LHCN-M2 (cell line): Measurements from ENCODE around the gene FAM187B. TPM values are rescaled to one million over a fixed set of nuclear protein-coding genes. Genes with fewer than 3 reads are reported as not detected.
"Not testable (repeated sequence)": the region's sequence is repeated elsewhere in the genome, so short reads cannot be mapped to it uniquely, and the experiment has no call there.

Source experiments
- DNase-seq: peaks from one replicate; pipeline ENCODE4 v3.0.0-alpha.2; 2012; ENCODE audit warnings: low read depth
- total RNA-seq: library from RNA; depleted of rRNA; stranded (reverse); fragments of >200 nt; gene quantifications from 2 replicates; pipeline ENCODE4 v1.2.3, GENCODE V29; 2014

Gene FAM187B
- total RNA-seq, 1 experiment from 2014 or later = not detected

DNA sequence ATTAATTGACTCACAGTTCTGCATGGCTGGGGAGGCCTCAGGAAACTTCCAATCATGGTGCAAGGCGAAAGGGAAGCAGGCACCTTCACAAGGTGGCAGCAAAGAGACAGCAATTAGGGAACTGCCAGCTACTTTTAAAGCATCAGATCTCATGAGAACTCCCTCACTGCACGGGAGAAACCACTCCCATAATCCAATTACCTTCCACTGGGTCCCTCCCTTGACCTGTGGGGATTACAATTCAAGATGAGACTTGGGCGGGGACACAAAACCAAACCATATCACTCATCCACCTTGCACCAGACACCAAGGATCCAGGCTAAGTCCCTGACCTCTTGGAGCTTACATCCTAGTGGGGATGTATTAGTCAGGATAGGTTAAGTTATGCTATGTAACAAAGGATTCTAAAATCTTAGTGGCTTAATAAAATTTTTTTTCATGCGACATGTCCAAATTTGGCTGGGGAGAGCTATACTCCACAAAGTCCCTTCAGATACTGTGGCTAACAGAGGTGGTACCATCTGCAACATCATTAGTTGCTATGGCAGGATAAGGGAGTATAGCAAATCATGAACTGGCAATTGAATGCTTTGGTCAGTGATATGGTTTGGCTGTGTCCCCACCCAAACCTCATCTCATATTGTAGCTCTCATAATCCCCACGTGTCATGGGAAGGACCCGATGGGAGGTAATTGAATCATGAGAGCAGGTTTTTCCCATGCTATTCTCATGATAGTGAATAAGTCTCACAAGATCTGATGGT lies 8.3 kb upstream of the FAM187B start:
- no peak for DNase-seq

DNA sequence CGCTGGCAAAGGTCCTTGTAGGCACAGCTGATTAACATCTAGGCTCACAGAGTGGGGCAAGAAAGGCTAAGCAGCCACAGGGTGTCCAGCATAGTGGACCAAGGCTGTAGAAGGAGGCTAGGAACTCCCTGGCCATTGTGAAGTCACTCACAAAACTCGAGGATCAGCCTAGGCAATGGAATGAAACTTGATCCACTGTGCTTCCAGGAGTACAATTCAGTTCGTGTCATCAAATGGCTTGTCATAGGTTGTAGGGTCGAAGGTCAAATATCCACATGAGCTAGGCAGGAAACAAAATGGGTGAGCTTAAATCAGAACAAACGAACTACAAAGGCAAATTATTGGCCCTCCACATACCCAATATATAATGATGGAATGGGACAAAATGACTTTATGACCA lies 4.4 kb upstream of the FAM187B start:
- no peak for DNase-seq

DNA sequence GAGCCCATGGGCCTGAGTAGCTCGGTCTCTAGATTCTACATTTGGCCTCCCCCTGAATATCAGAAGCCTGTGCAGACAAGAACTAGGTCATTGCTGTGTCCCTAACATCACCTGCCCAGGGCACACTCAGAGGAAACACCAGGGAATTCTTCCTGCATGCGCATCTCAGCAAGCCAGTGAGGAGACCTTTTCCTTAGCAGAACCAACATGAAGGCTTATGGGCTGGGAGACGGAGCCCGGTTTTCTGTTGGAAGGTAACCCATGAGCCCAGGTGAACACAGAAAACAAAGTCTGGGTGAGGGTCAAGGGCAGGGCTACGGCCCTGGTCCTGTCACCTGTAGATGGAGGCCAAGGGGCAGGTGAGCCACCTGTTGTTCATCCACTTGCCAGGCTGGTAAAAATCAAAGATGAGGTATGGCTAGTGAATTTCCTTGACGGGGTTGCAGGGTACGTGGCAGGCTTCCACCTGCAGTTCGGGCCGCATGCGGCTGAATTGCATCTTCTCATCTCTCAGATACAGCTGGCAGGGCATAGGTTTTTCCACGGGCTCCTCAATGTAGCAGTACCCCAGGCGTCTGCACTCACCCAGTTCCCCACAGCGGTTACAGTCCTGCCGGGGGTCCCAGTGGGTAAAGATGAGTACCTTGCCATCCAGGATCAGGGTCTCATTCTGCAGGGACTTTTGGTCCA lies 3.6 kb upstream of the FAM187B start:
- no peak for DNase-seq

DNA sequence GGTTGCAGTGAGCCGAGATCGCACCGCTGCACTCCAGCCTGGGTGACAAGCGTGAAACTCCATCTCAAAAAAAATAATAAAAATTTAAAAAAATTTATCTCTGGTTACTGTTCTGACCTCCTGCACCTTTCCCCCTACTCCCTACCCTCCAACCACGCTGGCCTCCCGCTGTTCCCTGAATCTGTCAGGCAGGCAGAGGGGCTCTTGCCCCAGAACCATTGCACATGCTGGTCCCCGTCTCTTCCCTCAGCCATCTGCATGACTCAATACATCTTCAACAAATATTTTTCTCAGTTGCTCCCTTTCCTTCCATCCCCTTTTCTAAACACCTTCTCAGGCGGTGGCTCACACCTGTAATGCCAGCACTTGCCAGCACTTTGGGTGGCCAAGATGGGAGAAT lies 1.1 kb upstream of the FAM187B start:
- no peak for DNase-seq

DNA sequence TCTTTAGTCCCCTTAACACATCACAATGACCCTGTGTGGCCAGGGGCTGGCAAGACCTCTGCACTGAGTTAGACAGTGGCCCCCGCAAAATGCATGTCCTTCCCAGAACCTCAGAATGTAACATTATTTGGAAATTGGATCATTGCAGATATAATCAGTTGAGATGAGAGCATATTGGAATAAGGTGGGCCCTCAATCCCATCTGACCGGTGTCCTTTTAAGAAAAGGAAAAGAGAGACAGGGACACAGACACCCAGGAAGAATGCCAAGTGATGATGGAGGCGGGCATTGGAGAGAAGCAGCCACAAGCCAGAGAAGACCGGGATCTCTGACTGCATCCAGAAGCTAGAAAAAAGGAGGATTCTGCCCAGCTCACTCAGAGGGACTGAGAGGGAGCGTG lies 1.8 kb downstream of the FAM187B start:
- DNase-seq = no peak

DNA sequence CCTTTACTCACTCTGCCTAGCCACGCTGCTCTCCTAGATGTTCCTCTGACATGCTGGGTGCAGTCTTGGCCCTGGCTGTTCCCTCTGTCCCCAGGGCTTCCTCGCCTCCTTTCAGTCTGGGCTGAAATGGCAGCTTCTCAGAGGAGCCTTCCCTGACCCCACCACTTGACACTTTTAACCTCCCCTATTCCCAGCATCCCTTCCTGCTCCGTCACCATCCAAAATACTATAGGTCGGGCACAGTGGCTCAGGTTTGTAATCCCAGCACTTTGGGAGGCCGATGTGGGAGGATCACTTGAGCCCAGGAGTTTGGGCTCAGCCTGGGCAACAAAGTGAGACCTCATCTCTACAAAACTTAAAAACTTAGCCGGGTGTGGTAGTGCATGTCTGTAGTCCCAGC lies 2.6 kb downstream of the FAM187B start:
- no peak for DNase-seq

DNA sequence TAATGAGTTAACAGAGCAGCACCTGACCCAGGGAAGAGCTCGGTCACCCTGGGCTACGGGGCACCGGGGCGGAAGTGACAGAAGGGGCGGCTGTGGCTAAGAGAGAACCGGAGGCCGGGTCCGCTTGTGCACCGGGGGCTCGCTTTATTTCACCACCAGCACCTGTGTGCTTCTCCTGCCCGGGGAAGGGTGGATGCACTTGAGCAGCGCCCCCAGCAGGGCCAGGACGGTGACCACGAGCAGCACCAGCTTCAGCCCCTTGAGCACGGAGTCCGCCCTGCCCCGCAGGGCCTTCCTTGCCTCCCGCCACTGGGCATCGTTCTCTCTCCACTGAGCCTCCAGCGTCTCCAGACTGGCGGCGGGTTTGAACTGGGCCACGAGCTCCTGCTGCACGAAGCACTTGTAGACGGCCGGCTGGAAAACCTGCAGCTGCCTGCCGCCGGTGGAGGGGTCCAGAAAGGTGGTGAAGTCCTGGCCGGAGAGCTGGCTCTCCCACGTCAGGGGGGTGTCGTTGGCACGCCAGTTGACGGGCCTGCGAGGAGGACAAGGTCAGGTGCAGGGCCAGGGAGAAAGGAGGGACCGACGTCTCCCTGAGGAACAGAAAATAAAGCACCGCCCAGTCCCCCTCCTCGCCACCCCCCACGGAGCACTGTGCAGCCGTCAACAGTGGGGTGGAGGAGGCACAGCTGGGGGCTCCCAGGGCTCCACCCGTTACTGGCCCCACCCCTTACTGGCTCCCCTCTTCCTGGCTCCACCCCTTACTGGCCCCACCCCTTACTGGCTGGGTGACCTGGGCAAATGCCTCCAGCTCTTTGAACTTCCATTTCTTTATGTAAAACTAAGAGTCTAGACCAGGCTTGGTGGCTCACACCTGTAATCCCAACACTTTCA lies 3.6 kb downstream of the FAM187B start:
- DNase-seq = no peak

DNA sequence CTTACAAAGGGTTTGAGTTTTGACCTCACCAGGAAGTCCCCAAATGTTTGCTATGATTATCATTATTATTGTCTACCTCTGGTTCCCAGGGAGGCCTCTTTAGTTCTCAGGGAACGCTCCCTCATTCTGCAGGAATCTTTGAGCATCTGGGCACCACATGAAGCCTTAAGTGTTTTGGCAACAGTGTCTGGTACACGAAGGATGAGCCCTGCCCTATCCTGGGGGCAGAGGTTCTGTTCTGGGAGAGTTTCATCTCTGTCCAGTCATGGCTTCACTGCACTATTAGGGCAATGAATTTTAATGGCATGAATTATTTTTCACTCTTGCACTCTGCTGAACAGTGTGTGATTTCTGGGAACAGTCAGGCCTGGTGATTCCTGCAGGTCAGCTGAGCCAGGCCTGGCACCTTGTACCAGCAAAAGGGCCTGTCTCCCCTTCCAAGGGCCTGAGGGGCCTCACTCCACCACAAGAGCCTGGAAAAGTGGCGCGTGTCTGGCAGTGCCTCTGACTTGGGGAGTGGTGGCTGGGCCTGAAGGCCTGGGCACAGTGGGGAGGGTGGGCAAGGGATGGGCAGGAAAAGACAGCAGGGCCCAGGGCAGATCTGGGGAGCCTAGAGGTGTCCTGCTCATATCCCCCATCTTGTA lies 4.6 kb downstream of the FAM187B start:
- no peak for DNase-seq

DNA sequence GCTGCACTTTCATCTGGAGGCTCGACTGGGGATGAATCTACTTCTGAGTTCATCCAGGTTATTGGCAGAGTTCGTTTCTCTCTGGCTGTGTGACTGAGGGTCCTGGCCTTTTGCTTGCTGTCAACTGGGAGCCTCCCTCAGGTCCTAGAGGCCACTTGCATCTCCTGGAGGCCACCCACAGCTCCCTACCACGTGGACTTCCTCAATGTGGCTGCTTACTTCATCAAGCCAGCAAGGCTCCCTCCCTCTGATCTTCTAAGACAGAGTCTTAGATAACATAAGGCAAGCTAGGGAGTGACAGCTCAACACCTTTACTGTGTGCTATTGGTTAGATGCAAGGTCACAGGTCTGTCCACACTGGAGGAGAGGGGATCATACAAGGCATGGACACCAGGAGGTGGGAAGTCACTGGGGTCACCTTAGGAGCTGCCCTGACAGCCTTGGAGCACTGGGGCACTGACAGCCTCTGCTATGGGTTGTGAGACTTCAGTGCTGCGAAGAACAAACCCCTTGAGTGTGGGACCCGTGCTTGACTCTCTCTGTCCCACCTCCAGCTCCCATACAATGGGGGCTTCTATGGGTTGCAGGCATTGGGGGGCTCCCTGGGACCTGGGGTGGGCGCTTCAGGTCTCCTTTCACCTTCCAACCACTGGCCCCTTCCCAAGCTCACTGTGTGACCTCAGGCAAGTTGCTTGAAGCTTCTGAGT lies 5.3 kb downstream of the FAM187B start:
- no peak for DNase-seq

DNA sequence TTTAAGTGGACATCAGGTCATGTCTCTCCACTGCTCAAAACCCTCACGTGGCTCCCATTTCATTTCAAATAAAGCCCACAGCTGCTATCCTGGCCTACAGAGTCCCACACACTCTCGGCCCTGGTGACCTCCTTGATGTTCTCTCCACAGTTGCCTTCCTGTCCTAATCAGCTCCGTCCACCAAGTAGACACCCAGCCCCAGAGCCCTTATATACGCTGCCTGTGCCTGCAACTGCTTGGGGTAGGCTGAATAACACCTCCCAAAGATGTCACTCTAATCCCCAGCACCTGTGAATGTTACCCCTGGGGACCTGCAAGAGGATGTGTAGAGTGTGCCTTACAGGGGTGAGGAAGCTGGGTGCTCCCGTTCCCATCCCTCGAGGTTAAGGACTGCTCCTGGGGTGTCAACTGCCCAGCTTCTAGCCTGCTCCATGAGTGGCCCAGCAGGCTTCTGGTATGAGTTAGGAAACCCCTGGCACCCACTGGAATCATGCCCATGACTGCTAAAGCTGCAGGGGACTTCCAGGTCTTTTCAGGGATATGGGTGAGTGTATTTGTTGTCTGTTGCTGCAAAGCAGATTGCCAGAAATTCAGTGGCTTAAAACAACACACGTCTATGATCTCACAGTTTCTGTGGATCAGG lies 6.0 kb downstream of the FAM187B start:
- no peak for DNase-seq

DNA sequence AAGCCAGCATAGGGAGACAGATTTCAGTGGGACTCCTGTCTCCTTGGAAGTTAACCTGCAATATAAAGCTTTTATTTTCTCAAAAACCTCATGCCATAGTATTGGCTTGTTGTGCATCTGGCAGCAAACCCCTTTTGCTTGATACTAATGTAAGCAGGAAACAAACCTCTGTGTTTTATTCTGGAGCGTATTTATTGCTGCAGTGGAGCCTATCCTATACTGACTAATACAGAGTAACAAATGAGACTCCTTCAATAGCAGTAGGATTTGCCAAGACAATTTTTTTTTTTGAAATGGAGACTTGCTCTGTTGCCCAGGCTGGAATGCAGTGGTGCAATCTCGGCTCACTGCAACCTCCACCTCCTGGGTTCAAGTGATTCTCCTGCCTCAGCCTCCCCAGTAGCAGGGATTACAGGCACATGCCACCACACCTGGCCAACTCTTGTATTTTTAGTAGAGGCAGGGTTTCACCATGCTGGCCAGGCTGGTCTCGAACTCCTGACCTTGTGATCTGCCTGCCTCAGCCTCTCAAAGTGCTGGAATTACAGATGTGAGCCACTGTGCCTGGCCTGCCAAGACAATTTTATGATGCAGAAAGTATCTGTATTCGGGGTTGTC lies 7.5 kb downstream of the FAM187B start:
- DNase-seq = not testable (repeated sequence)

DNA sequence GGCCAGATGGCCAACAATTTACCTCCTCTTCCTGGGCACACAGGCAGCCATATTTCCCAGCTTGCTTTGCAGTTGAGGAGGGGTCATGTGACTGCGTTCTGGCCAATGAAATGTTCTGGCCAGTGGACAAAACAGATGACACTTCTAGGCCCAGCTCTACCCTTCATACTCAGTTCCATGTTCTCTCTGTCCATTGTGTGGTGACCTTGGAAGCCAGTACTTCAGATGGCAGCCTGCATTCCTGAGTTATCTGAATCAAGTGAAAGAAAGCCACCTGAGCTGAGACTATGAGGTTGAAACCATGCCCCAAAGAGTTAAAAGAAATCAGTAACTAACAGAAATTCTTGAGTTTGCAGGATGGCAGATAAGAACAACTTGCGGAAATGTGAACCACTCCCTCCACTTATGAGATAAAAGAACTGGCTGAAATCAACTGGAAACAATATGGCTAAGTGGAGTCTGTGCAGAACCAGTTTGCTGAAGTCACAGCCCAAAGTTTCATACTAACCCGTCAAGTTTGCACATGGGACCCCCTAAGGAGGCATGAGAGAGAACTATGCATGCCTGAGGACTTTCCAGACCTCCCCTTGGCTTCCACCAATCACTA lies 8.1 kb downstream of the FAM187B start:
- DNase-seq = no peak

DNA sequence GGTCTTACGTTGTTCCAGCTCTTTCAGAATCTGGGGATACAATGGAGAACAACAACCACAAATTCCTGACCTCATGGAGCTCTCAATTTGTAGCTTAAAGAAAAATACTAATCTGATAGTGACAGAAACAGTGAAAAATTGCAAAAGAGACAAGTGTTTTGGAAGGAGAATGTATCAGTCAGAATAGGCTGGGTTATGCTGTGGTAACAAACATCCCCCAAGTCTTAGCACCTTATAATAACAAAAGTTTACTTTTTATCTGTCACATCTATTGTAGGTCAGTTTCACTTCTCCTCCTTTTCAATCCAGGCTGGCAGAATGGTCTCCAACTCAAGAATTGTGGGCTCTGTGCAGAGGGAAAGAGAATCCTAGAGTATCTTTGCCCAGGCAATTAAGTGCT lies 9.5 kb downstream of the FAM187B start:
- DNase-seq = no peak

DNA sequence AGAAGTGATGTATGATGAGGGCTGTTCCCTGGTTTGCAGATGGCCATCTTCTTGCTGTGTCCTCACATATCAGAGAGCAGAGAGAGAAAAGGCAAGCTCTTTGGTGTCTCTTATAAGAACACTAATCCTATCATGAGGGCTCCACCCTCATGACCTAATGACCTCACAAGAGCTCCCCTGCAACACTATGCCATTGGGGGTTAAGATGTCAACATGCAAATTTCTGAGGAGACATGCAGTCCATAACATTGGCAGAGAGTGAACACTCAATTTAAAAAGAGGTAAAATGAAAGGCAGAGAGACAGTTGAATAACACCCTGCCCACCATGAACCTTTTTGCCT lies 10.9 kb downstream of the FAM187B start:
- DNase-seq = no peak

DNA sequence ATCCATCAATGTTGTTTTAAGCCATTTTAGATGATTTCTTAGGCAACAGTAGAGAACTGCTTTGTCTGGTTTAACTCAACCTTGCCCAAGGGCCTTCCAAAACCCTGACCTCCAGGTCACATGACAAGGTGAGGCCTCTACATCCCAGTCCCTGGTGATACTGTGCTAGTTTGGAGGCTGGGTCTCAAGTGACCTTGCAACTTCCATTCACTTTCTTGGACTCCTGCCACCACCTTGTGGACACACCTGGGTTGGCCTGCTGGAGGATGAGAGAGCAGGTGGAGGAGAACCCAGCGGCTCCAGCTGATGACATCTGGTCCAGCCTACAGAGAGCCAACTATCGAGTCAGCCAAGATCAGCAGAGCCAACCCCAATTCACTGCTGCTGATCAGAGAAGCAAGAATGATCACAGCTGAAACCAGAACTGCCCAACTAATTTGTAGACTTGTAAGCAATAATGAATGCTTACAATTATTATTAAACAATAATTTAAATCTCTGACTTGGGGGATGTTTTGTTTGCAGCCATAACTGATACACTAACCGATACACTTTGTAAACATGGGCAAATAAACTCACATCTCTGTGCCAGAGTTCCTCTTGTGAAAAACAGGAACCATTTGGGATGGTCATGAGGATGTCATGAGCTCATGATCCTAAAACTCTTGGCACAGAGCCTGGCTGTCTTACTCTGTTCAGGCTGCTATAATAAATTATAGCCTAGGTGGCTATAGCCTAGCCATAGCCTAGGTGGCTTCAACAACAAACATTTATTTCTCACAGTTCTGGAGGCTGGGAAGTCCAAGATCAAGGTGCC lies 11.5 kb downstream of the FAM187B start:
- DNase-seq = no peak

DNA sequence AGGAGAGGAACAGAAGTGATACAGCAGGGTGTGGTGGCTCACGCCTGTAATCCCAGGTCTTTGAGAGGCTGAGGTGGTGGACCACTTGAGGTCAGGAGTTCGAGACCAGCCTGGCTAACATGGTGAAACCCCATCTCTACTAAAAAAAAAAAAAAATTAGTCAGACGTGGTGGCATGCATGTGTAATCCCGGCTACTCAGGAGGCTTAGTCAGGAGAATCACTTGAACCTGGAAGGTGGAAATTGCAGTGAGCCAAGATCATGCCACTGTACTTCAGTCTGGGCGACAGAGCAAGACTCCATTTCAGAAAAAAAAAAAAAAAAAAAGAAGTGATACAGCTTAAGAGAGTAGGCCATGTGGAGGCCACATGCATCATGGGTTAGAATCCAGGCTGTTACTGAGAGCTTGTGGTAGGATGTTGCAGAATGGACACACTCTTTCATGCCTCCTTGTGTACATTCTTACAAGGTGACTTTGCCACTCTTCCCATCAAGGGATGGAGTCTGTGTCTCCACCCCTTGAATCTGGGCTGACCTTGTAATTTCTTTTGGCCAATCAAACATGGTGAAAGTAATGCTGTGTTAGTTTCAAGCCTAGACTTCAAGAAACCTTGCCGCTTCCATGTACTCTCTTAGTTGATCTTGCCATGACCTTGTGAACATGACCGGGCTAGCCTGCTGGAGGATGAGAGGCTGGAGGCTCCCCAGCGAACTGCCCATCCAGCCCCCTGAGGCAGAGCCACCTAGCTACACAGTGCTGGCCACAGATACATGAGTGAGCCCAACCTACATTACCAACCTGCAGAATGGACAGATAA lies 12.3 kb downstream of the FAM187B start:
- DNase-seq = peak; percentile 10

DNA sequence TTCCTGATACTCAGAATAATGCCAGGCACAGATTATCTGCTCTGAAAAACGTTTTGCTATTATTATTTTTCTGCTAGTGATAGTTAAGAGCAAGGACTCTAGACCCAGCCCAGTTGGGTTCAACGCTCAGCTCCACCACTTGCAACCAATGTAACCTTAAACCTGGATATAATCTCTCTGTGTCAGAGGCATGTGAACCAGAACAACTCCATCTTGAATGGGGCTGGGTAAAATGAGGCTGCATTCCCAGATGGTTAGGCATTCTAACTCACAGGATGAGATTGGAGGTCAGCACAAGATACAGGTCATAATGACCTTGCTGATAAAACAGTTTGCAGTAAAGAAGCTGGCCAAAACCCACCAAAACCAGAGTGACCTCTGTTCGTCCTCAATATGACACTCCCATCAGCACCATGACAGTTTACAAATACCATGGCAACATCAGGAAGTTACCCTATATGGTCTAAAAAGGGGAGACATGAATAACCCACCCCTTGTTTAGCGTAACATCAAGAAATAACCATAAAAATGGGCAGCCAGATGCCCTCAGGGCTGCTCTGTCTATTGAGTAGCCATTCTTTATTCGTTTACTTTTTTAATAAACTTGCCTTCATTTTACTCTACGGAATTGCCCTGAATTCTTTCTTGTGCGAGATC lies 13.6 kb downstream of the FAM187B start:
- no peak for DNase-seq
